OCI-M1 (cell line): ENCODE measurements around the gene WDR41.
"Not testable (repeated sequence)": the region's sequence is repeated elsewhere in the genome, so short reads cannot be mapped to it uniquely, and the experiment has no call there.

ENCODE experiments used
- DNase-seq: peaks from one replicate; lab custom pipeline; 2025; lab: John Stamatoyannopoulos, UW

Gene WDR41

DNA sequence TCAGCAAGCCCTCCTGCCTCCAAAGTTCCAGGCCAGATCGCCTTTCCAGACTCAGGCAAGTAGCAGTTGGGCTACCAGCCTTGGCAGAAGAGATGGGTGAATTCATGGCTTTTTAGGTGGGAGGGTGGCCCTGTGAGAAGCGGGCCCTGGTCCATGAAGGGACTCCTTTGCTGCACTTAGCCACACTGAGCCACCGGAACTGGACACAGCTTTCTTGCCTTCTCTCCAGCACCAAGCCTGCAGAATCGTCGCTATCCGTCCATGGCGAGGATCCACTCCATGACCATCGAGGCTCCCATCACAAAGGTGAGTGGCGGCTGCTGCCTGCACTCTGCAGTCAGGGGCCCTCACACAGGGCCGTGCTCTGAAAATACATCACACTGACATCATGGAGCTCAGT, 85.0 kb downstream of the WDR41 start:
- no peak for DNase-seq

- no peak for DNase-seq
Observed at GRCh38 chr5:77402796-77403195, 89.3 kb downstream of the WDR41 start.

GRCh38 chr5:77400645-77401044, 91.5 kb downstream of the WDR41 start:
- DNase-seq, result no peak

GRCh38 chr5:77398896-77399295, 93.2 kb downstream of the WDR41 start:
- no peak for DNase-seq

GRCh38 chr5:77398458-77398857, 93.7 kb downstream of the WDR41 start:
- no peak for DNase-seq

DNA sequence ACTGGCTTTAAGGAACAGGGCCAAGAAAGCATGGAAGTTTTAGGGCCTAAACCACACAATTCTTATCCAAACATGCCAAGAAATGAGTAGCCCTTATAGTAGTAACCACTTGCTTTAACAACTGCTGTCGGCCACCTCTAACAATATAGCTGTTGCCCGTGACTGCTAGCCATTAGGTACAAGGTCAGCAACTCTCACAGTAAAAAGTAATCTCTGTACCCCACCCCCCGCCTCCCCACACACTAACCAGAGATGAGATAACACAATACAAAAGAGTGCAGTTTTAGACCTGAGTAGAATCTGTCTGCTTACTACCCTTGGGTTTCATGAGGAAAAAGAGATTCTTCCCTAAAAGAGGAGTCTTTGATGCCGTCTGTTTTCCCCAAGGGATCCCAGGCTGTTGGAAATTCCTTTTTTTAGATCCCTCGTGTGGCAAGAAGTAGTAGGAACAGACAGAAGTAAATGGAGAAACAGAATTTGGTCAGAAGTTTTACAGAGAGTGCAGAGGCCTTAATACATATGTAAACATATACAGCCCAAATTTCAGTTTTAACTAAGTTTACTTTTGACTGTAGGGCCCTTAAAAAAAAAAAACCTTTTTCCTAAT, 94.3 kb downstream of the WDR41 start:
- peak; percentile 26 for DNase-seq

DNA sequence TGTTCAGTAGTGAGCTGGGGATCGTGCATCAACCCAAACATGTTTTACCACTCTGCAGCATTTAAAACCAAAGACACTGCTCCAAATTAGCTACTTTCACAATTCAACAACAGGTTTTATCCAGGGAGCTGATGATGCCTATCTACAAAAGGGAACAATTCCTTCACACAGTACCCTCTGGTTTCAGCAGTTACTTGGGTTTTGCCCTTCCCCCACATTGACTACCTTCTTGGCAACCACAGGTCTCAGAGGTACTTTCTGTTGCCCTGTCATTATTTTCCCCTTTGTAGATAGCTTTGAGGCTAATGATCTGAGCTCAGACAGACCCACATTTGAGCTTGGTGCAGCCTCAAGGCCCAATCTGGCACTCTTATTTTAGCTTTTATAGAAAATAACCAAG, 96.1 kb downstream of the WDR41 start:
- DNase-seq, result no peak

DNA sequence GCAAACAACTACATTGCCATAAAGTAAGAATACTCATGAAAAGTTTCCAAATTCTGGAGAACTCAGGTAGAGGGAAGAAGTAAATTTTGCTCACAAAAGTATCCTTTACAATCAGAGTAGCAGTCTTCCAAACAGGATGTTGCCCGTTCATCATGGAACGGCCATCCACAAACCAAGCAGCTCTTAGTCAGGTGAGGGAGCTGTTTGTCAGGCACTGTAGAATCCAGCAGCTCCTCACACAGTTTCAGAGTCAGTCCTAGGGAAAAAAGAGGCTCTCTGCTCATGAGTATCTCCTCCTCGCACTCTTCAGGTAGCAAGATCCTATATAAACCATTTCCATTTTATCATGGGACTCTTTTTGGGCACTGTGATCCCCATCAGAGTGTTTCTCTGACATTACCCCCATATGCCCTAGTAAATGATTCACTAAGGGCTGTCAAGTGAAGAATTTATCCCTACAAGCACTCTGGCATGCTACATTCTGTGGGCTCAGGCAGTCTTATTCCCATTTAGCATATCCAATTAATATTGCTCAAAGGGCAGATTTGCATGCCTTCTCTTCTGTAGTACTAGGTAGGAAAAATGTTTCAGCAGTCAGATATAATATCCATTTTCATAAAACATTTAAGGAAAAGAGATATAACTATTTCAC, 97.9 kb downstream of the WDR41 start:
- no peak for DNase-seq

GRCh38 chr5:77391240-77391765, 100.8 kb downstream of the WDR41 start:
- no peak for DNase-seq

DNA sequence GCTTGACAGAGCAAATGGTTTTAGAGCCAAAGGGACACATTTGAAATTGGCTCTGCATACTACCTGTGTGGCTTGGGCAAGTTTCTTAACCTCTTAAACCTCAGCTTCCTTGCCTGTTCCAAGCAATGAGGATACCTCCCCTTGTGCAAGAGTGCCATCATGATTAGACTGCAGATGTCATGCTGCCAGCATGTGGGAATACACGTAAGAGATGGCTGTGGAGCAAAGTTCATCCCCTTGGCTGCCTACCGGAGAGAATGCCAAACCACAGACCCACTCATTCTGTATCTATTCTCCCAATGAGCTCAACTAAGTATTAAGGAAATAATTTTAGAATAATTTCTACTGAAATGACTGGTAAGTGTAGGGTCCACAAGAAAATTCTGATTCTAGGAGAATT, 101.3 kb downstream of the WDR41 start:
- DNase-seq, result no peak

DNA sequence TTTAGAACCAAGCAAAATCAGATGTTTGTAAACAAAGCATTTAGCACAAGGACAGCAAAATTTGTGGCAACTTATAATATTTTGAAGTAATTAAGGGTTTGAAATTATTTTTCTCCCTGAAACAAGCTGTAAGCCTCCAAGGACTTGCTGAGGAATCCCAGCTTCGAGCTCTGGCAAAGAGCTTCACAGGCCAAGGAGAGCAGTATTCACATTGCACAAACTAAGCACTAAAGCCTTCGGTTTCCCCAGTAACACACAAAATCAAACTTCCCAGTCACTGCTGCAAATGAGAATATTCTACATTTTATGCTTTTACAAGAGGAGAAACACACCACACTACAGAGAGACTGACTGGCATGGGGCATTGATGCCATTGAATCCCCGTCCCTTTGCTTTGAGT, 101.9 kb downstream of the WDR41 start:
- DNase-seq, result no peak

- DNase-seq, result no peak
Observed at GRCh38 chr5:77389746-77390145, 102.4 kb downstream of the WDR41 start.

- not testable (repeated sequence) for DNase-seq
Observed at GRCh38 chr5:77386340-77386739, 105.8 kb downstream of the WDR41 start.

DNA sequence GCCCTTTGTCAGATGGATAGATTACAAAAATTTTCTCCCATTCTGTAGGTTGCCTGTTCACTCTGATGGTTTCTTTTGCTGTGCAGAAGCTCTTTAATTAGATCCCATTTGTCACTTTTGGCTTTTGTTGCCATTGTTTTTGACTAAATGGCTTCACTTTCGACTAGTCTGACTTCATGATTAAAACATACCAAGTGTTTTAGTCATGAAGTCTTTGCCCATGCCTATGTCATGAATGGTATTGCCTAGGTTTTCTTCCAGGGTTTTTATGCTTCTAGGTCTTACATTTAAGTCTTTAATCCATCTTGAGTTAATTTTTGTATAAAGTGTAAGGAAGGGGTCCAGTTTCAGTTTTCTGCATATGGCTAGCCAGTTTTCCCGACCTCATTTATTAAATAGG, 108.8 kb downstream of the WDR41 start:
- not testable (repeated sequence) for DNase-seq
